Skeletal muscle tissue (tissue), 1 donor: ENCODE data around the gene MRPS26. TPM values are rescaled to one million over a fixed set of nuclear protein-coding genes. Genes with fewer than 3 reads are reported as not detected.

Experiments used
- total RNA-seq: library from RNA; depleted of rRNA; stranded (reverse); fragments of >200 nt; gene quantifications from one replicate; pipeline ENCODE4 v1.2.3, GENCODE V29; 2014

Gene MRPS26
- total RNA-seq, 1 donor from 2014 or later = 25.6 TPM

Other genes starting within 250 kb of the MRPS26 start
- gene CPXM1, start 245.4 kb upstream of the MRPS26 start, total RNA-seq = 26.1 TPM
- gene C20orf141, start 231.1 kb upstream of the MRPS26 start, total RNA-seq = not detected
- not detected for gene TMEM239, start 229.7 kb upstream of the MRPS26 start, total RNA-seq
- gene PCED1A, start 205.4 kb upstream of the MRPS26 start, total RNA-seq = 9.4 TPM
- gene VPS16, start 205.3 kb upstream of the MRPS26 start, total RNA-seq = 28.2 TPM
- 93.4 TPM for gene PTPRA, start 172.6 kb upstream of the MRPS26 start, total RNA-seq
- not detected for gene GNRH2, start 2.4 kb upstream of the MRPS26 start, total RNA-seq
- gene OXT, start 25.6 kb downstream of the MRPS26 start, total RNA-seq = not detected
- not detected for gene AVP, start 38.7 kb downstream of the MRPS26 start, total RNA-seq
- gene FASTKD5, start 113.8 kb downstream of the MRPS26 start, total RNA-seq = 12.5 TPM
- gene UBOX5, start 113.8 kb downstream of the MRPS26 start, total RNA-seq = 3.1 TPM
- 1.6 TPM for gene LZTS3, start 127.5 kb downstream of the MRPS26 start, total RNA-seq
- gene DDRGK1, start 158.6 kb downstream of the MRPS26 start, total RNA-seq = 20.4 TPM
- 42.8 TPM for gene ITPA, start 163.4 kb downstream of the MRPS26 start, total RNA-seq
- gene SLC4A11, start 193.1 kb downstream of the MRPS26 start, total RNA-seq = under 0.01 TPM